GM19397 (cell line): ENCODE results near the gene LCN10.
"Not testable (repeated sequence)": the region's sequence is repeated elsewhere in the genome, so short reads cannot be mapped to it uniquely, and the experiment has no call there.

Experiments
- ATAC-seq: cut with Tn5 transposase; IDR thresholded peaks from one replicate; pipeline ENCODE4 v1.9.1; 2021; ENCODE audit warnings: mild to moderate bottlenecking, moderate library complexity; ENCODE audit not compliant: unreplicated experiment

Gene LCN10

GRCh38 chr9:136755302-136756133 lies 12.8 kb upstream of the LCN10 start:
- not testable (repeated sequence) for ATAC-seq

- ATAC-seq: no peak
Measured at GRCh38 chr9:136754626-136755301, 12.0 kb upstream of the LCN10 start.

GRCh38 chr9:136754059-136754572 lies 11.4 kb upstream of the LCN10 start:
- ATAC-seq: no peak

GRCh38 chr9:136753371-136754058 lies 10.8 kb upstream of the LCN10 start:
- no peak for ATAC-seq

- ATAC-seq: no peak
Measured at GRCh38 chr9:136751814-136752213, 9.1 kb upstream of the LCN10 start.

- ATAC-seq: no peak
Measured at GRCh38 chr9:136751244-136751643, 8.5 kb upstream of the LCN10 start.

- no peak for ATAC-seq
Measured at GRCh38 chr9:136750526-136750925, 7.8 kb upstream of the LCN10 start.

GRCh38 chr9:136748666-136749611 lies 6.2 kb upstream of the LCN10 start:
- ATAC-seq: no peak

- no peak for ATAC-seq
Measured at GRCh38 chr9:136748201-136748600, 5.5 kb upstream of the LCN10 start, which contains the start of gene LCN6. Gene LCN6, minus strand, starts transcription at chr9:136748525. Its CDS starts 42 bp downstream, at chr9:136748483.

GRCh38 chr9:136747161-136748060 lies 4.7 kb upstream of the LCN10 start:
- ATAC-seq: no peak

- ATAC-seq: no peak
Measured at GRCh38 chr9:136746621-136747020, 3.9 kb upstream of the LCN10 start.

GRCh38 chr9:136746155-136746490 lies 3.4 kb upstream of the LCN10 start:
- ATAC-seq: no peak

GRCh38 chr9:136745389-136746154 lies 2.8 kb upstream of the LCN10 start:
- no peak for ATAC-seq

GRCh38 chr9:136744773-136745172 lies 2.0 kb upstream of the LCN10 start:
- no peak for ATAC-seq

- ATAC-seq: no peak
Measured at GRCh38 chr9:136743639-136744211, 985 bp upstream of the LCN10 start.

- no peak for ATAC-seq
Measured at GRCh38 chr9:136741883-136742571, 713 bp downstream of the LCN10 start.

GRCh38 chr9:136740971-136741882 lies 1.5 kb downstream of the LCN10 start:
- ATAC-seq: no peak
